HepG2 (cell line): ENCODE results near the gene TM4SF18.

ENCODE experiments used
- CHD4 ChIP-seq: fragments of 200-600 bp; sonication (generic); IDR thresholded peaks from 2 replicates; pipeline ENCODE4 v1.7.0; 2017; ENCODE audit warnings: mild to moderate bottlenecking, low read length, borderline replicate concordance
- ELF3 ChIP-seq: IDR thresholded peaks from 2 replicates; pipeline ENCODE4 v1.6.1; 2016; ENCODE audit warnings: missing genetic modification reagents, missing compliant biosample characterization
- HNF4A ChIP-seq: sonication (generic); formaldehyde crosslinking; IDR thresholded peaks from 2 replicates; pipeline ENCODE4 v1.4.0; 2020; ENCODE audit warnings: missing genetic modification reagents
- POLR2A ChIP-seq, 2 experiments: IDR thresholded peaks; 2 replicates each; pipeline ENCODE4 v1.6.1; 2011; ENCODE audit warnings: low read depth in 2 of 2, low read length in 2 of 2, mild to moderate bottlenecking in 1 of 2, moderate library complexity in 1 of 2; ENCODE audit not compliant: insufficient read depth in 1 of 2
- SATB2 ChIP-seq: sonication (generic); formaldehyde crosslinking; IDR thresholded peaks from 2 replicates; pipeline ENCODE4 v1.5.0; 2020; ENCODE audit warnings: missing genetic modification reagents
- SOX6 ChIP-seq, 2 experiments: fragments of 450-650 bp in 1 of 2; sonication (generic) in 1 of 2; formaldehyde crosslinking in 1 of 2; IDR thresholded peaks; 2 replicates each; pipeline versions ENCODE4 v1.4.0 to v1.6.1; 2017 to 2020; ENCODE audit warnings: antibody characterized with exemption in 1 of 2, mild to moderate bottlenecking in 1 of 2, missing genetic modification reagents in 1 of 2
- SP1 ChIP-seq, 2 experiments: fragments of 450-650 bp in 1 of 2; sonication (generic) in 1 of 2; formaldehyde crosslinking in 1 of 2; IDR thresholded peaks; 2 replicates each; pipeline versions ENCODE4 v1.4.0 to v1.6.1; 2016 to 2020; ENCODE audit warnings: missing genetic modification reagents in 1 of 2
- TBP ChIP-seq: sonication (generic); formaldehyde crosslinking; IDR thresholded peaks from 2 replicates; pipeline ENCODE4 v1.5.0; 2020; ENCODE audit warnings: missing genetic modification reagents
- TRIM24 ChIP-seq: sonication (generic); formaldehyde crosslinking; IDR thresholded peaks from 2 replicates; pipeline ENCODE4 v1.8.0; 2022; ENCODE audit warnings: mild to moderate bottlenecking, missing genetic modification reagents
- ZNF317 ChIP-seq: sonication (generic); formaldehyde crosslinking; IDR thresholded peaks from 2 replicates; pipeline ENCODE4 v1.5.0; 2020; ENCODE audit warnings: mild to moderate bottlenecking, missing genetic modification reagents
- ZNF569 ChIP-seq: sonication (generic); formaldehyde crosslinking; IDR thresholded peaks from 2 replicates; pipeline ENCODE4 v1.5.0; 2020; ENCODE audit warnings: mild to moderate bottlenecking, missing genetic modification reagents, moderate library complexity, borderline replicate concordance
- TF ChIP-seq, protein P1 (sequence below): sonication (generic); formaldehyde crosslinking; IDR thresholded peaks from 2 replicates; pipeline ENCODE4 v1.4.0; 2020; ENCODE audit warnings: missing genetic modification reagents

- no peak for TF ChIP-seq SP1 (IDR thresholded peaks at IDR 0.05)
- no peak for TF ChIP-seq SP1 (CRISPR knock-in tag; IDR thresholded peaks at IDR 0.05)
- TF ChIP-seq SOX6 (IDR thresholded peaks at IDR 0.05) = no peak
- no peak for TF ChIP-seq SOX6 (CRISPR knock-in tag; IDR thresholded peaks at IDR 0.05)
- no peak for TF ChIP-seq ZNF569
- TF ChIP-seq TRIM24 (CRISPR knock-in tag) = no peak
- TF ChIP-seq TBP (CRISPR knock-in tag) = no peak
- no peak for TF ChIP-seq ELF3 (CRISPR knock-in tag)
- TF ChIP-seq, protein P1, sequence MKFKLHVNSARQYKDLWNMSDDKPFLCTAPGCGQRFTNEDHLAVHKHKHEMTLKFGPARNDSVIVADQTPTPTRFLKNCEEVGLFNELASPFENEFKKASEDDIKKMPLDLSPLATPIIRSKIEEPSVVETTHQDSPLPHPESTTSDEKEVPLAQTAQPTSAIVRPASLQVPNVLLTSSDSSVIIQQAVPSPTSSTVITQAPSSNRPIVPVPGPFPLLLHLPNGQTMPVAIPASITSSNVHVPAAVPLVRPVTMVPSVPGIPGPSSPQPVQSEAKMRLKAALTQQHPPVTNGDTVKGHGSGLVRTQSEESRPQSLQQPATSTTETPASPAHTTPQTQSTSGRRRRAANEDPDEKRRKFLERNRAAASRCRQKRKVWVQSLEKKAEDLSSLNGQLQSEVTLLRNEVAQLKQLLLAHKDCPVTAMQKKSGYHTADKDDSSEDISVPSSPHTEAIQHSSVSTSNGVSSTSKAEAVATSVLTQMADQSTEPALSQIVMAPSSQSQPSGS (CRISPR knock-in tag) = no peak
- no peak for TF ChIP-seq POLR2A (IDR thresholded peaks at IDR 0.05; ENCODE audit: insufficient read depth in 1 of 2, low read depth in 2 of 2, low read length in 2 of 2)
- no peak for TF ChIP-seq HNF4A (CRISPR knock-in tag)
- TF ChIP-seq ZNF317 = no peak
- TF ChIP-seq CHD4 = no peak
- TF ChIP-seq SATB2 = no peak
These were observed 41.5 kb upstream of the TM4SF18 start for GRCh38 chr3:149374793-149375500.
